Measurements from ENCODE around the gene USP34.

The USP34 gene

GRCh38 chr2:61350777-61351176 is 120.1 kb downstream of the USP34 start:
- TF ChIP-seq GATA3 (IDR thresholded peaks at IDR 0.05; ENCODE audit: low read depth, low read length) (no peak), GATA2 (IDR thresholded peaks at IDR 0.05; ENCODE audit: low read depth, low read length) (no peak)

- TF ChIP-seq GATA3 (IDR thresholded peaks at IDR 0.05; ENCODE audit: low read depth, low read length), result no peak
- no peak for TF ChIP-seq GATA2 (IDR thresholded peaks at IDR 0.05; ENCODE audit: low read depth, low read length)
Measured at GRCh38 chr2:61343141-61343540, 127.7 kb downstream of the USP34 start.

- TF ChIP-seq GATA3 (IDR thresholded peaks at IDR 0.05; ENCODE audit: low read depth, low read length) (no peak), GATA2 (IDR thresholded peaks at IDR 0.05; ENCODE audit: low read depth, low read length) (no peak)
Measured at GRCh38 chr2:61340242-61340641, 130.6 kb downstream of the USP34 start.

- TF ChIP-seq GATA2 (IDR thresholded peaks at IDR 0.05; ENCODE audit: low read depth, low read length) (no peak), GATA3 (IDR thresholded peaks at IDR 0.05; ENCODE audit: low read depth, low read length) (no peak)
Measured at GRCh38 chr2:61338447-61338846, 132.4 kb downstream of the USP34 start.

- no peak for TF ChIP-seq GATA2 (IDR thresholded peaks at IDR 0.05; ENCODE audit: low read depth, low read length)
- no peak for TF ChIP-seq GATA3 (IDR thresholded peaks at IDR 0.05; ENCODE audit: low read depth, low read length)
Measured at GRCh38 chr2:61335187-61335586, 135.7 kb downstream of the USP34 start.

GRCh38 chr2:61334466-61334865 is 136.4 kb downstream of the USP34 start:
- TF ChIP-seq GATA3 (IDR thresholded peaks at IDR 0.05; ENCODE audit: low read depth, low read length), result no peak
- no peak for TF ChIP-seq GATA2 (IDR thresholded peaks at IDR 0.05; ENCODE audit: low read depth, low read length)

- TF ChIP-seq GATA3 (IDR thresholded peaks at IDR 0.05; ENCODE audit: low read depth, low read length) (no peak), GATA2 (IDR thresholded peaks at IDR 0.05; ENCODE audit: low read depth, low read length) (no peak)
Measured at GRCh38 chr2:61328707-61329251, 142.1 kb downstream of the USP34 start.

- no peak for TF ChIP-seq GATA3 (IDR thresholded peaks at IDR 0.05; ENCODE audit: low read depth, low read length)
- TF ChIP-seq GATA2 (IDR thresholded peaks at IDR 0.05; ENCODE audit: low read depth, low read length), result no peak
Measured at GRCh38 chr2:61327173-61327572, 143.7 kb downstream of the USP34 start.

GRCh38 chr2:61326423-61326822 is 144.5 kb downstream of the USP34 start:
- TF ChIP-seq GATA2 (IDR thresholded peaks at IDR 0.05; ENCODE audit: low read depth, low read length) (no peak), GATA3 (IDR thresholded peaks at IDR 0.05; ENCODE audit: low read depth, low read length) (no peak)

- TF ChIP-seq GATA2 (IDR thresholded peaks at IDR 0.05; ENCODE audit: low read depth, low read length), result no peak
- no peak for TF ChIP-seq GATA3 (IDR thresholded peaks at IDR 0.05; ENCODE audit: low read depth, low read length)
Measured at GRCh38 chr2:61320181-61320580, 150.7 kb downstream of the USP34 start.

- no peak for TF ChIP-seq GATA3 (IDR thresholded peaks at IDR 0.05; ENCODE audit: low read depth, low read length)
- no peak for TF ChIP-seq GATA2 (IDR thresholded peaks at IDR 0.05; ENCODE audit: low read depth, low read length)
Measured at GRCh38 chr2:61318553-61318952, 152.3 kb downstream of the USP34 start.

GRCh38 chr2:61295981-61296380 is 174.9 kb downstream of the USP34 start:
- TF ChIP-seq GATA2 (IDR thresholded peaks at IDR 0.05; ENCODE audit: low read depth, low read length) (no peak), GATA3 (IDR thresholded peaks at IDR 0.05; ENCODE audit: low read depth, low read length) (no peak)

GRCh38 chr2:61291851-61292575 is 178.9 kb downstream of the USP34 start:
- TF ChIP-seq GATA2 (IDR thresholded peaks at IDR 0.05; ENCODE audit: low read depth, low read length) (no peak), GATA3 (IDR thresholded peaks at IDR 0.05; ENCODE audit: low read depth, low read length) (no peak)

- TF ChIP-seq GATA2 (IDR thresholded peaks at IDR 0.05; ENCODE audit: low read depth, low read length) (no peak), GATA3 (IDR thresholded peaks at IDR 0.05; ENCODE audit: low read depth, low read length) (no peak)
Measured at GRCh38 chr2:61288070-61288841, 182.6 kb downstream of the USP34 start.

GRCh38 chr2:61287254-61287653 is 183.6 kb downstream of the USP34 start:
- no peak for TF ChIP-seq GATA3 (IDR thresholded peaks at IDR 0.05; ENCODE audit: low read depth, low read length)
- TF ChIP-seq GATA2 (IDR thresholded peaks at IDR 0.05; ENCODE audit: low read depth, low read length), result no peak

Data from SH-SY5Y (cell line).